Measurements from ENCODE around the gene METTL8. TPM values are rescaled to one million over a fixed set of nuclear protein-coding genes. Genes with fewer than 3 reads are reported as not detected.

METTL8 gene
- total and polyA plus RNA-seq, 2 experiments from 2014 or later = 60.9 to 64.3 TPM

- Mint-ChIP-seq H3K27ac (peak overlapping the region; percentile 57), H3K27me3 (ENCODE audit: insufficient read depth, low read depth, poor library complexity) (peaks cover 6% of the 10 kb centered on the region), H3K36me3 (ENCODE audit: low read depth) (peaks cover 78% of the 10 kb centered on the region), H3K4me1 (peaks cover 24% of the 10 kb centered on the region), H3K4me3 (no peak overlapping the region), H3K9me3 (peaks cover 33% of the 10 kb centered on the region)
- DNase-seq (ENCODE audit: low spot score) (no peak), ATAC-seq (no peak)
- 0 out of 2 replicates have a peak overlapping the region, but pooled peaks have one; percentile 100 for H3K27ac ChIP-seq (ENCODE audit: low read depth)
- H3K36me3 ChIP-seq (ENCODE audit: insufficient read depth) = peaks cover 11% of the 10 kb centered on the region
- peaks cover 83% of the 10 kb centered on the region for H3K79me2 ChIP-seq (replicated peaks; ENCODE audit: insufficient read depth)
- H3K4me1 ChIP-seq (ENCODE audit: insufficient read depth) = peaks cover 18% of the 10 kb centered on the region
- H3F3A ChIP-seq (replicated peaks; ENCODE audit: low read depth) = peaks cover 7% of the 10 kb centered on the region
- peak overlapping the region; percentile 97 for H3K4me2 ChIP-seq
- no peaks in the 10 kb centered on the region for H3K9me2 ChIP-seq (ENCODE audit: insufficient read depth)
- H4K20me1 ChIP-seq (replicated peaks; ENCODE audit: insufficient read depth) = no peaks in the 10 kb centered on the region
- no peak overlapping the region for H3K4me3 ChIP-seq
- TF ChIP-seq POLR2AphosphoS5 (IDR thresholded peaks at IDR 0.05; ENCODE audit: low read depth) (no peak), ETS1 (IDR thresholded peaks at IDR 0.05) (no peak), CTCF (conservative IDR thresholded peaks at IDR 0.05; ENCODE audit: low read depth in 2 of 2) (no peak), NANOG (IDR thresholded peaks at IDR 0.05; ENCODE audit: borderline replicate concordance) (no peak)
- TF ChIP-seq, protein P1, sequence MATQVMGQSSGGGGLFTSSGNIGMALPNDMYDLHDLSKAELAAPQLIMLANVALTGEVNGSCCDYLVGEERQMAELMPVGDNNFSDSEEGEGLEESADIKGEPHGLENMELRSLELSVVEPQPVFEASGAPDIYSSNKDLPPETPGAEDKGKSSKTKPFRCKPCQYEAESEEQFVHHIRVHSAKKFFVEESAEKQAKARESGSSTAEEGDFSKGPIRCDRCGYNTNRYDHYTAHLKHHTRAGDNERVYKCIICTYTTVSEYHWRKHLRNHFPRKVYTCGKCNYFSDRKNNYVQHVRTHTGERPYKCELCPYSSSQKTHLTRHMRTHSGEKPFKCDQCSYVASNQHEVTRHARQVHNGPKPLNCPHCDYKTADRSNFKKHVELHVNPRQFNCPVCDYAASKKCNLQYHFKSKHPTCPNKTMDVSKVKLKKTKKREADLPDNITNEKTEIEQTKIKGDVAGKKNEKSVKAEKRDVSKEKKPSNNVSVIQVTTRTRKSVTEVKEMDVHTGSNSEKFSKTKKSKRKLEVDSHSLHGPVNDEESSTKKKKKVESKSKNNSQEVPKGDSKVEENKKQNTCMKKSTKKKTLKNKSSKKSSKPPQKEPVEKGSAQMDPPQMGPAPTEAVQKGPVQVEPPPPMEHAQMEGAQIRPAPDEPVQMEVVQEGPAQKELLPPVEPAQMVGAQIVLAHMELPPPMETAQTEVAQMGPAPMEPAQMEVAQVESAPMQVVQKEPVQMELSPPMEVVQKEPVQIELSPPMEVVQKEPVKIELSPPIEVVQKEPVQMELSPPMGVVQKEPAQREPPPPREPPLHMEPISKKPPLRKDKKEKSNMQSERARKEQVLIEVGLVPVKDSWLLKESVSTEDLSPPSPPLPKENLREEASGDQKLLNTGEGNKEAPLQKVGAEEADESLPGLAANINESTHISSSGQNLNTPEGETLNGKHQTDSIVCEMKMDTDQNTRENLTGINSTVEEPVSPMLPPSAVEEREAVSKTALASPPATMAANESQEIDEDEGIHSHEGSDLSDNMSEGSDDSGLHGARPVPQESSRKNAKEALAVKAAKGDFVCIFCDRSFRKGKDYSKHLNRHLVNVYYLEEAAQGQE (IDR thresholded peaks at IDR 0.05; ENCODE audit: unreplicated experiment) = no peak
- no peak overlapping the region for H2AFZ ChIP-seq
- H3K27me3 ChIP-seq (ENCODE audit: insufficient read depth) = no peaks in the 10 kb centered on the region
Observed at GRCh38 chr2:171431677-171432167, 2.1 kb downstream of the METTL8 start.

GRCh38 chr2:171430516-171431410, 3.0 kb downstream of the METTL8 start:
- H3K9me3 Mint-ChIP-seq = peaks cover 35% of the 10 kb centered on the region
- no peak overlapping the region; the same call in 1 of the 2 replicates for H3K27ac Mint-ChIP-seq
- Histone ChIP-seq H3K4me1 (ENCODE audit: insufficient read depth) (peaks cover 18% of the 10 kb centered on the region), H3K27ac (ENCODE audit: low read depth) (no peak overlapping the region), H3K4me2 (no peak overlapping the region), H3K4me3 (no peak overlapping the region), H3K9me2 (ENCODE audit: insufficient read depth) (no peaks in the 10 kb centered on the region), H3K36me3 (ENCODE audit: insufficient read depth) (peaks cover 3% of the 10 kb centered on the region), H3F3A (replicated peaks; ENCODE audit: low read depth) (peaks cover 7% of the 10 kb centered on the region), H2AFZ (no peak overlapping the region), H4K20me1 (replicated peaks; ENCODE audit: insufficient read depth) (no peaks in the 10 kb centered on the region), H3K79me2 (replicated peaks; ENCODE audit: insufficient read depth) (peaks cover 85% of the 10 kb centered on the region), H3K27me3 (ENCODE audit: insufficient read depth) (no peaks in the 10 kb centered on the region)
- H3K4me1 Mint-ChIP-seq = peaks cover 24% of the 10 kb centered on the region
- peaks cover 6% of the 10 kb centered on the region for H3K27me3 Mint-ChIP-seq (ENCODE audit: insufficient read depth, low read depth, poor library complexity)
- DNase-seq (ENCODE audit: low spot score) (no peak), ATAC-seq (no peak)
- no peak overlapping the region; the same call in 2 of the 3 replicates for H3K4me3 Mint-ChIP-seq
- peaks cover 78% of the 10 kb centered on the region for H3K36me3 Mint-ChIP-seq (ENCODE audit: low read depth)
- TF ChIP-seq EZH2phosphoT487 (IDR thresholded peaks at IDR 0.05; ENCODE audit: unreplicated experiment) (no peak), ZNF114 (CRISPR knock-in tag; IDR thresholded peaks at IDR 0.05) (no peak), NANOG (IDR thresholded peaks at IDR 0.05; ENCODE audit: borderline replicate concordance) (no peak), CREB1 (CRISPR knock-in tag; IDR thresholded peaks at IDR 0.05; ENCODE audit: low read depth) (no peak)
- TF ChIP-seq, protein P1 (IDR thresholded peaks at IDR 0.05; ENCODE audit: unreplicated experiment) = no peak
